Measurements from ENCODE around the gene NOA1.
A peak's percentile ranks its signal among the peaks of the same experiment; 100 is the strongest.

Gene NOA1

GRCh38 chr4:56986192-56986591, 8.8 kb upstream of the NOA1 start:
- no peak for TF ChIP-seq Cebpa-rat (IDR thresholded peaks at IDR 0.05)
- no peak overlapping the region for H3K4me3 ChIP-seq
- H3K4me1 ChIP-seq = peaks cover 10% of the 10 kb centered on the region
- H3K9ac ChIP-seq = no peak overlapping the region
- no peak overlapping the region for H3K4me2 ChIP-seq
- no peak overlapping the region for H3K27ac ChIP-seq
- no peaks in the 10 kb centered on the region for H3K9me3 ChIP-seq
- no peaks in the 10 kb centered on the region for H3K27me3 ChIP-seq
- H3K36me3 ChIP-seq = peaks cover 79% of the 10 kb centered on the region
- H4K20me1 ChIP-seq = peaks cover 100% of the 10 kb centered on the region

- Histone ChIP-seq H3K27me3 (no peaks in the 10 kb centered on the region), H3K4me3 (no peak overlapping the region), H3K4me1 (peaks cover 26% of the 10 kb centered on the region), H3K27ac (no peak overlapping the region), H3K36me3 (peaks cover 38% of the 10 kb centered on the region), H3K9ac (no peak overlapping the region), H3K9me3 (no peaks in the 10 kb centered on the region), H3K4me2 (0 out of 2 replicates have a peak overlapping the region, but pooled peaks have one; percentile 77), H4K20me1 (peaks cover 86% of the 10 kb centered on the region)
- TF ChIP-seq Cebpa-rat (IDR thresholded peaks at IDR 0.05) = no peak
Observed at GRCh38 chr4:56981795-56982201, 4.4 kb upstream of the NOA1 start.

- TF ChIP-seq Cebpa-rat (IDR thresholded peaks at IDR 0.05) = no peak
- no peaks in the 10 kb centered on the region for H3K27me3 ChIP-seq
- H3K9me3 ChIP-seq = no peaks in the 10 kb centered on the region
- H3K27ac ChIP-seq = peak overlapping the region; percentile 89
- peaks cover 22% of the 10 kb centered on the region for H3K36me3 ChIP-seq
- H3K4me3 ChIP-seq = peak overlapping the region; percentile 97
- peaks cover 44% of the 10 kb centered on the region for H3K4me1 ChIP-seq
- peak overlapping the region; percentile 88 for H3K9ac ChIP-seq
- peak overlapping the region; percentile 77 for H3K4me2 ChIP-seq
- peaks cover 86% of the 10 kb centered on the region for H4K20me1 ChIP-seq
Observed at GRCh38 chr4:56979421-56980072, 2.1 kb upstream of the NOA1 start.

- H3K36me3 ChIP-seq = peaks cover 26% of the 10 kb centered on the region
- TF ChIP-seq Cebpa-rat (IDR thresholded peaks at IDR 0.05) = no peak
- peak within 1 kb of the TSS; percentile 89 for H3K27ac ChIP-seq
- peak within 1 kb of the TSS; percentile 97 for H3K4me3 ChIP-seq
- peak within 1 kb of the TSS; percentile 88 for H3K9ac ChIP-seq
- H3K9me3 ChIP-seq = peaks cover 6% of the 10 kb centered on the region
- peaks cover 51% of the 10 kb centered on the region for H3K4me1 ChIP-seq
- H4K20me1 ChIP-seq = peaks cover 86% of the 10 kb centered on the region
- peak within 1 kb of the TSS; percentile 77 for H3K4me2 ChIP-seq
- H3K27me3 ChIP-seq = no peaks in the 10 kb centered on the region
Observed at GRCh38 chr4:56978750-56979303, 1.4 kb upstream of the NOA1 start, which contains the start of gene POLR2B. Gene POLR2B, plus strand, starts transcription at chr4:56978896. Its CDS starts 90 bp downstream, at chr4:56978986.

GRCh38 chr4:56976837-56977320, 527 bp downstream of the NOA1 start:
- Histone ChIP-seq H3K36me3 (peaks cover 33% of the 10 kb centered on the region), H3K9me3 (peaks cover 17% of the 10 kb centered on the region), H3K4me3 (peak overlapping the region; percentile 97), H3K27ac (peak overlapping the region; percentile 89), H4K20me1 (peaks cover 74% of the 10 kb centered on the region), H3K4me1 (peaks cover 48% of the 10 kb centered on the region), H3K27me3 (no peaks in the 10 kb centered on the region), H3K9ac (peak overlapping the region; percentile 88), H3K4me2 (peak overlapping the region; percentile 96)
- no peak for TF ChIP-seq Cebpa-rat (IDR thresholded peaks at IDR 0.05)

GRCh38 chr4:56976283-56976836, 1.0 kb downstream of the NOA1 start:
- peak overlapping the region; percentile 97 for H3K4me3 ChIP-seq
- H3K27me3 ChIP-seq = no peaks in the 10 kb centered on the region
- H3K27ac ChIP-seq = peak overlapping the region; percentile 89
- H4K20me1 ChIP-seq = peaks cover 71% of the 10 kb centered on the region
- peaks cover 17% of the 10 kb centered on the region for H3K9me3 ChIP-seq
- H3K36me3 ChIP-seq = peaks cover 38% of the 10 kb centered on the region
- no peak for TF ChIP-seq Cebpa-rat (IDR thresholded peaks at IDR 0.05)
- H3K9ac ChIP-seq = peak overlapping the region; percentile 88
- peak overlapping the region; percentile 96 for H3K4me2 ChIP-seq
- peaks cover 46% of the 10 kb centered on the region for H3K4me1 ChIP-seq

GRCh38 chr4:56973336-56973735, 4.1 kb downstream of the NOA1 start:
- peaks cover 68% of the 10 kb centered on the region for H3K36me3 ChIP-seq
- no peak overlapping the region for H3K9ac ChIP-seq
- H3K4me3 ChIP-seq = no peak overlapping the region
- peaks cover 60% of the 10 kb centered on the region for H4K20me1 ChIP-seq
- no peak overlapping the region for H3K27ac ChIP-seq
- no peak for TF ChIP-seq Cebpa-rat (IDR thresholded peaks at IDR 0.05)
- H3K4me2 ChIP-seq = no peak overlapping the region
- peaks cover 28% of the 10 kb centered on the region for H3K4me1 ChIP-seq
- no peaks in the 10 kb centered on the region for H3K27me3 ChIP-seq
- H3K9me3 ChIP-seq = peaks cover 17% of the 10 kb centered on the region

GRCh38 chr4:56972809-56973208, 4.6 kb downstream of the NOA1 start:
- Histone ChIP-seq H3K4me3 (no peak overlapping the region), H4K20me1 (peaks cover 60% of the 10 kb centered on the region), H3K36me3 (peaks cover 74% of the 10 kb centered on the region)

GRCh38 chr4:56972389-56972788, 5.0 kb downstream of the NOA1 start:
- Histone ChIP-seq H3K4me1 (peaks cover 28% of the 10 kb centered on the region), H3K4me2 (no peak overlapping the region), H3K9me3 (peaks cover 17% of the 10 kb centered on the region), H3K9ac (no peak overlapping the region), H3K36me3 (peaks cover 78% of the 10 kb centered on the region), H4K20me1 (peaks cover 60% of the 10 kb centered on the region), H3K4me3 (no peak overlapping the region), H3K27me3 (no peaks in the 10 kb centered on the region), H3K27ac (no peak overlapping the region)
- TF ChIP-seq Cebpa-rat (IDR thresholded peaks at IDR 0.05) = no peak

More at GRCh38 chr4:56972809-56973208, 4.6 kb downstream of the NOA1 start:
- TF ChIP-seq Cebpa-rat (IDR thresholded peaks at IDR 0.05) = no peak
- Histone ChIP-seq H3K4me2 (no peak overlapping the region), H3K27ac (no peak overlapping the region), H3K9ac (no peak overlapping the region), H3K9me3 (peaks cover 17% of the 10 kb centered on the region), H3K27me3 (no peaks in the 10 kb centered on the region), H3K4me1 (peaks cover 28% of the 10 kb centered on the region)

GRCh38 chr4:56971383-56971782, 6.0 kb downstream of the NOA1 start:
- H3K9ac ChIP-seq = no peak overlapping the region
- H3K9me3 ChIP-seq = peaks cover 17% of the 10 kb centered on the region
- peaks cover 51% of the 10 kb centered on the region for H4K20me1 ChIP-seq
- peaks cover 28% of the 10 kb centered on the region for H3K4me1 ChIP-seq
- H3K27ac ChIP-seq = no peak overlapping the region
- H3K4me2 ChIP-seq = no peak overlapping the region
- peaks cover 88% of the 10 kb centered on the region for H3K36me3 ChIP-seq
- no peaks in the 10 kb centered on the region for H3K27me3 ChIP-seq
- TF ChIP-seq Cebpa-rat (IDR thresholded peaks at IDR 0.05) = no peak
- H3K4me3 ChIP-seq = no peak overlapping the region

Measured in BLaER1 (cell line).